ENCODE data around the gene FBXO9.

- TF ChIP-seq CTCF (IDR thresholded peaks at IDR 0.05) (no peak), POLR2A (IDR thresholded peaks at IDR 0.05) (no peak)
Measured at GRCh38 chr6:53115113-53115512, 49.9 kb downstream of the FBXO9 start.

Measured in tibial nerve (tissue), 3 donors.